ENCODE measurements around the gene ARFGAP2. TPM values are rescaled to one million over a fixed set of nuclear protein-coding genes. Genes with fewer than 3 reads are reported as not detected.

Gene ARFGAP2
- total RNA-seq, 1 donor from 2014 or later: 110 TPM

GRCh38 chr11:47163193-47163592 is 13.5 kb downstream of the ARFGAP2 start:
- Mint-ChIP-seq H3K9me3 (no peaks in the 10 kb centered on the region), H3K4me3 (no peak overlapping the region), H3K4me1 (no peaks in the 10 kb centered on the region), H3K36me3 (ENCODE audit: low read depth) (no peaks in the 10 kb centered on the region), H3K27me3 (ENCODE audit: low read depth) (peaks cover 6% of the 10 kb centered on the region), H3K27ac (ENCODE audit: unreplicated experiment) (no peak overlapping the region)
- no peak for TF ChIP-seq CTCF (conservative IDR thresholded peaks at IDR 0.05)
- DNase-seq (ENCODE audit: low read depth, low spot score): no peak

- H3K27me3 Mint-ChIP-seq (ENCODE audit: low read depth): peaks cover 6% of the 10 kb centered on the region
- H3K4me1 Mint-ChIP-seq: no peaks in the 10 kb centered on the region
- no peak for DNase-seq (ENCODE audit: low read depth, low spot score)
- no peak for TF ChIP-seq CTCF (conservative IDR thresholded peaks at IDR 0.05)
- H3K36me3 Mint-ChIP-seq (ENCODE audit: low read depth): no peaks in the 10 kb centered on the region
- H3K9me3 Mint-ChIP-seq: no peaks in the 10 kb centered on the region
- no peak overlapping the region for H3K4me3 Mint-ChIP-seq
- no peak overlapping the region for H3K27ac Mint-ChIP-seq (ENCODE audit: unreplicated experiment)
Observed at GRCh38 chr11:47162426-47162825, 14.3 kb downstream of the ARFGAP2 start.

- TF ChIP-seq CTCF (conservative IDR thresholded peaks at IDR 0.05): no peak
- Mint-ChIP-seq H3K4me1 (no peaks in the 10 kb centered on the region), H3K27me3 (ENCODE audit: low read depth) (peaks cover 6% of the 10 kb centered on the region), H3K4me3 (no peak overlapping the region), H3K36me3 (ENCODE audit: low read depth) (no peaks in the 10 kb centered on the region), H3K9me3 (no peaks in the 10 kb centered on the region), H3K27ac (ENCODE audit: unreplicated experiment) (no peak overlapping the region)
- DNase-seq (ENCODE audit: low read depth, low spot score): no peak
Observed at GRCh38 chr11:47161890-47162289, 14.8 kb downstream of the ARFGAP2 start.

DNA sequence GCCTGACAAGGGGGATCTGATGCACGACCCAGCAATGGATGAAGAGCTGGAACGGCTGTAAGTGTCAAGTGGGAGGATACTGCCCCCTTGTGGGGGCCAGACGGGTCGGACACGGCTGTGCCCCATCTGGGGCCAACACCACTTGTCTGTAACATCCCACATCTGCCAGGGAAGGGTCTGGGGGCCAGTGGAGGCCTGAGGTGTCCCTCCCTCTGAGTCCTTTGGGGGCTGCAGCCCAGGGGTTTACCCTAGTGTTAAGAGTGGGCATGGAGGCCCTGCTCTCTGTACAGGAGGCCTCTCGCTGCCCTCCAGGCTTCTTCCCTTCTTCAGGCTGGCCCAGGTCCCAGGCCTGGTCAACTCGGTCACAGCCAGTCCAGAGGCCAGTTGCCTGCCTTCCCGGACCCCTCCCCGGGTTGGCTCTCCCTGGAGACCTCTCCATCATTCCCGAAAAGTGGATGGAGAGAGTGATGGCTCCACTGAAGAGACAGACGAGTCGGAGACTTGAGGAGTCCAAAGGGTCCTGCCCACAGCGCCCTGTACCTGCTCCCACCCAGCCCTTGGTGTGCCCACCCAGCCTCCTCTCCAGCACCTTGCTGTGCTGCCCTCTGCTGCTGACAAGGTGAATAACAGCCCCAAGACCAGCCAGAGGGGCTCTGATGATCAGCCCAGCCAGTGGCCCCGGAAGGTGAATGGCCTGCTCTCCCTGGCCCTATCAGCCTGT is 15.4 kb downstream of the ARFGAP2 start:
- Mint-ChIP-seq H3K9me3 (no peaks in the 10 kb centered on the region), H3K4me3 (no peak overlapping the region), H3K4me1 (no peaks in the 10 kb centered on the region), H3K27ac (ENCODE audit: unreplicated experiment) (no peak overlapping the region), H3K27me3 (ENCODE audit: low read depth) (peaks cover 6% of the 10 kb centered on the region), H3K36me3 (ENCODE audit: low read depth) (no peaks in the 10 kb centered on the region)
- peak; percentile 70 for DNase-seq (ENCODE audit: low read depth, low spot score)
- peak; percentile 70 for TF ChIP-seq CTCF (conservative IDR thresholded peaks at IDR 0.05)

DNA sequence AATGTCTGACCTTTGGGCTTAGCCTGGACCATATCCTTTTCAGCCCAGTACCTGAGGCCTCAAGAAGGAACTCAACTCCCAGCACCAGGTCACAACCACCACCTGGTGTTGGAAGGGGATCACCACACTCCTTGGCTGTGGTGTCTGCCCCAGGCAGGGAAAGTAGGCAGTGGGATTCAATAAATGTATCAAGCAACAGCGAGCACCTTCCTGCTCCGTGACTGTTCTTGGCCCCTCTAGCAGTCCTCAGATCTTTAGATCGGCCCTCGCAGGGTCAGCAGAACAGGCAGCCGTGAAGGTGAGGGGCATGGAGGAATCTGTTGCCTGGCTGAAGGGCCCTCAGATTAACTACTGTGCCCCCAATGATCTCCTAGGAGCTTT is 15.9 kb downstream of the ARFGAP2 start:
- Mint-ChIP-seq H3K9me3 (no peaks in the 10 kb centered on the region), H3K27ac (ENCODE audit: unreplicated experiment) (no peak overlapping the region), H3K4me1 (no peaks in the 10 kb centered on the region), H3K36me3 (ENCODE audit: low read depth) (no peaks in the 10 kb centered on the region), H3K4me3 (peak overlapping the region; percentile 12), H3K27me3 (ENCODE audit: low read depth) (peaks cover 6% of the 10 kb centered on the region)
- DNase-seq (ENCODE audit: low read depth, low spot score): no peak
- TF ChIP-seq CTCF (conservative IDR thresholded peaks at IDR 0.05): no peak
